ENCODE data around the gene CNTN4. TPM values are rescaled to one million over a fixed set of nuclear protein-coding genes. Genes with fewer than 3 reads are reported as not detected.

Gene CNTN4
- total RNA-seq, 1 experiment from 2014 or later = 51.3 TPM

- no peaks in the 10 kb centered on the region for H3K27me3 Mint-ChIP-seq (ENCODE audit: insufficient read depth, unreplicated experiment)
- TF ChIP-seq CTCF (IDR thresholded peaks at IDR 0.05; ENCODE audit: insufficient read depth in 1 of 2, low read depth in 1 of 2, low read length in 1 of 2, severe bottlenecking in 1 of 2, unreplicated experiment in 1 of 2) = no peak
- no peak overlapping the region for H3K27ac Mint-ChIP-seq (ENCODE audit: unreplicated experiment)
- no peaks in the 10 kb centered on the region for H3K4me1 Mint-ChIP-seq (ENCODE audit: low read depth, unreplicated experiment)
- H3K9me3 Mint-ChIP-seq (ENCODE audit: unreplicated experiment) = no peaks in the 10 kb centered on the region
- no peak overlapping the region for H3K4me3 ChIP-seq (ENCODE audit: low read depth, low read length)
- DNase-seq = no peak
- intact Hi-C loops (cut with micrococcal nuclease; ENCODE audit: unreplicated experiment) = no loop called here
- ChIA-PET POLR2A (no interaction called here), CTCF (no interaction called here)
- no peaks in the 10 kb centered on the region for H3K9me3 ChIP-seq
- no peaks in the 10 kb centered on the region for H3K36me3 Mint-ChIP-seq (ENCODE audit: insufficient read depth, unreplicated experiment)
- no peaks in the 10 kb centered on the region for H3K27me3 ChIP-seq (replicated peaks; ENCODE audit: control insufficient read depth, insufficient read depth, low read length)
- H3K36me3 ChIP-seq (ENCODE audit: control insufficient read depth, insufficient read depth, low read length) = no peaks in the 10 kb centered on the region
- H3K4me1 ChIP-seq = no peaks in the 10 kb centered on the region
- no peak overlapping the region for H3K4me3 Mint-ChIP-seq (ENCODE audit: unreplicated experiment)
- BruUV-seq (replicated peaks) = no TSS peak
Measured at GRCh38 chr3:2468816-2469215, 370.1 kb downstream of the CNTN4 start.

- no peaks in the 10 kb centered on the region for H3K9me3 Mint-ChIP-seq (ENCODE audit: unreplicated experiment)
- H3K36me3 Mint-ChIP-seq (ENCODE audit: insufficient read depth, unreplicated experiment) = no peaks in the 10 kb centered on the region
- no peaks in the 10 kb centered on the region for H3K4me1 Mint-ChIP-seq (ENCODE audit: low read depth, unreplicated experiment)
- no peak overlapping the region for H3K27ac Mint-ChIP-seq (ENCODE audit: unreplicated experiment)
- no peak for TF ChIP-seq CTCF (IDR thresholded peaks at IDR 0.05; ENCODE audit: insufficient read depth in 1 of 2, low read depth in 1 of 2, low read length in 1 of 2, severe bottlenecking in 1 of 2, unreplicated experiment in 1 of 2)
- H3K36me3 ChIP-seq (ENCODE audit: control insufficient read depth, insufficient read depth, low read length) = no peaks in the 10 kb centered on the region
- intact Hi-C loops (cut with micrococcal nuclease; ENCODE audit: unreplicated experiment) = no loop called here
- H3K4me3 Mint-ChIP-seq (ENCODE audit: unreplicated experiment) = no peak overlapping the region
- no peaks in the 10 kb centered on the region for H3K9me3 ChIP-seq
- no peak overlapping the region for H3K4me3 ChIP-seq (ENCODE audit: low read depth, low read length)
- no peak for DNase-seq
- no peaks in the 10 kb centered on the region for H3K27me3 ChIP-seq (replicated peaks; ENCODE audit: control insufficient read depth, insufficient read depth, low read length)
- ChIA-PET CTCF (no interaction called here), POLR2A (no interaction called here)
- BruUV-seq (replicated peaks) = no TSS peak
- H3K4me1 ChIP-seq = no peaks in the 10 kb centered on the region
- no peaks in the 10 kb centered on the region for H3K27me3 Mint-ChIP-seq (ENCODE audit: insufficient read depth, unreplicated experiment)
Measured at GRCh38 chr3:2476996-2477395, 378.3 kb downstream of the CNTN4 start.

DNA sequence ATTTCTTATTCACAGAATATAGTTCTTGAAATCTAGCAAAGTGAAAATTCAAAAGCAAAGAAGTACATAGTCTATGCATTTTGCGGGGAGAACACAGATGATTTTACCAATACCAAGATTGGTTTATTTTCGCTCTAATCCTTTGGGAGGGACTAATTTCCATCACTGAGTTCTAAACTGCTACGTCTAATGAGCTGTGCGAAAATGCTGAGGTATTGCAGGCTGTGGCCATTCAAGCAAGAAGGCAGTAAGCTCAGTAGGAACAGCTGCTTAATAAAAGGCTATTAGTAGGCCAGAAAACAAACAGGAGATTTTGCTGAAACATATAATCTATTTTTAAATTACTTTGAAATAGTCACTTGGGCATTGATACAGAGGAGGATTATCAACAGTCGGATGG lies 379.0 kb downstream of the CNTN4 start:
- no peak overlapping the region for H3K4me3 Mint-ChIP-seq (ENCODE audit: unreplicated experiment)
- H3K9me3 Mint-ChIP-seq (ENCODE audit: unreplicated experiment) = no peaks in the 10 kb centered on the region

More for the DNA sequence above, 379.0 kb downstream of the CNTN4 start:
- Mint-ChIP-seq H3K4me1 (ENCODE audit: low read depth, unreplicated experiment) (no peaks in the 10 kb centered on the region), H3K27ac (ENCODE audit: unreplicated experiment) (no peak overlapping the region), H3K27me3 (ENCODE audit: insufficient read depth, unreplicated experiment) (no peaks in the 10 kb centered on the region), H3K36me3 (ENCODE audit: insufficient read depth, unreplicated experiment) (no peaks in the 10 kb centered on the region)
- Histone ChIP-seq H3K4me1 (no peaks in the 10 kb centered on the region), H3K9me3 (no peaks in the 10 kb centered on the region), H3K36me3 (ENCODE audit: control insufficient read depth, insufficient read depth, low read length) (no peaks in the 10 kb centered on the region), H3K27me3 (replicated peaks; ENCODE audit: control insufficient read depth, insufficient read depth, low read length) (no peaks in the 10 kb centered on the region), H3K4me3 (ENCODE audit: low read depth, low read length) (no peak overlapping the region)
- intact Hi-C loops (cut with micrococcal nuclease; ENCODE audit: unreplicated experiment) = no loop called here
- DNase-seq = no peak
- no TSS peak for BruUV-seq (replicated peaks)
- CTCF ChIA-PET = no interaction called here
- POLR2A ChIA-PET = no interaction called here
- TF ChIP-seq CTCF (IDR thresholded peaks at IDR 0.05; ENCODE audit: insufficient read depth in 1 of 2, low read depth in 1 of 2, low read length in 1 of 2, severe bottlenecking in 1 of 2, unreplicated experiment in 1 of 2) = no peak
